Endothelial cell of umbilical vein (primary cell): ENCODE results near the gene ECT2. TPM values are rescaled to one million over a fixed set of nuclear protein-coding genes. Genes with fewer than 3 reads are reported as not detected.

Experiments used
- BruUV-seq: library from RNA; stranded (reverse); fragments of 400-500 nt; replicated peaks from 2 replicates; lab custom pipeline; 2021; lab: Mats Ljungman, UMichigan
- CTCF ChIA-PET: fragments of 300-600, 350-600 bp; sonication (Branson Sonifier 250); formaldehyde crosslinking; loops from one replicate; lab custom pipeline; 2021; ENCODE audit warnings: antibody characterized with exemption, inconsistent platforms; lab: Charles Lee
- POLR2A ChIA-PET: fragments of 300-600, 350-600 bp; sonication (Branson Sonifier 250); formaldehyde crosslinking; loops from one replicate; lab custom pipeline; 2021; ENCODE audit warnings: antibody characterized with exemption, inconsistent platforms; lab: Charles Lee
- DNase-seq: peaks from one replicate; pipeline ENCODE4 v3.0.0-alpha.2; 2011; ENCODE audit warnings: low read depth, low spot score
- FAIRE-seq: peaks from 2 replicates; lab custom pipeline; 2011; peaks lifted over from hg19 to GRCh38; lab: Jason Lieb, UNC
- H2AFZ ChIP-seq: 2 replicates; pipeline ENCODE4 v1.6.0; 2012; ENCODE audit warnings: low read depth, low read length, control low read depth, inconsistent platforms
- H3K27ac ChIP-seq: 2 replicates; pipeline ENCODE4 v1.5.1; 2011; ENCODE audit warnings: low read depth, mild to moderate bottlenecking, control low read depth, low read length, moderate library complexity; ENCODE audit not compliant: insufficient read depth
- H3K27me3 ChIP-seq, 2 experiments: 2 replicates each; pipeline versions ENCODE4 v1.6.0 to v1.6.1; 2011; ENCODE audit warnings: low read length in 2 of 2, mixed read lengths in 1 of 2; ENCODE audit not compliant: control insufficient read depth in 2 of 2, insufficient read depth in 2 of 2
- H3K36me3 ChIP-seq, 2 experiments: 2 replicates in 1 of 2; 3 replicates in 1 of 2; pipeline ENCODE4 v1.5.1; 2011; ENCODE audit warnings: low read length in 2 of 2, mild to moderate bottlenecking in 1 of 2, moderate library complexity in 1 of 2; ENCODE audit not compliant: control insufficient read depth in 2 of 2, insufficient read depth in 2 of 2; ENCODE audit errors: extremely low read depth in 1 of 2
- H3K4me1 ChIP-seq: 3 replicates; pipeline ENCODE4 v1.5.1; 2011; ENCODE audit warnings: mild to moderate bottlenecking, low read length; ENCODE audit not compliant: control insufficient read depth, insufficient read depth; ENCODE audit errors: extremely low read depth
- H3K4me2 ChIP-seq: 2 replicates; pipeline ENCODE4 v1.6.1; 2011; ENCODE audit warnings: low read length, control low read depth, mixed read lengths; ENCODE audit not compliant: insufficient read depth
- H3K4me3 ChIP-seq, 3 experiments: fragments of 200-600 bp in 1 of 3; sonication (generic), shearing (Covaris generic) in 1 of 3; replicated peaks in 1 of 3; 2 replicates each; pipeline ENCODE4 v1.5.1; 2011 to 2016; ENCODE audit warnings: control low read depth in 3 of 3, low read length in 3 of 3, mild to moderate bottlenecking in 2 of 3, inconsistent platforms in 1 of 3, low read depth in 1 of 3, moderate library complexity in 1 of 3; ENCODE audit not compliant: insufficient read depth in 1 of 3
- H3K79me2 ChIP-seq: 2 replicates; pipeline ENCODE4 v1.6.0; 2012; ENCODE audit warnings: low read length, inconsistent platforms; ENCODE audit not compliant: control insufficient read depth, insufficient read depth
- H3K9ac ChIP-seq: replicated peaks from 2 replicates; pipeline ENCODE3; 2011; ENCODE audit warnings: low read length, control low read depth; ENCODE audit not compliant: insufficient read depth; ENCODE audit errors: extremely low read depth
- H3K9me1 ChIP-seq: replicated peaks from 3 replicates; pipeline ENCODE4 v1.6.0; 2011; ENCODE audit warnings: mild to moderate bottlenecking, low read length; ENCODE audit not compliant: control insufficient read depth, insufficient read depth; ENCODE audit errors: extremely low read depth
- H3K9me3 ChIP-seq: replicated peaks from 2 replicates; pipeline ENCODE4 v1.5.1; 2012; ENCODE audit warnings: low read length, inconsistent platforms; ENCODE audit not compliant: control insufficient read depth, insufficient read depth
- H4K20me1 ChIP-seq: replicated peaks from 2 replicates; pipeline ENCODE3; 2011; ENCODE audit warnings: mild to moderate bottlenecking, low read length; ENCODE audit not compliant: control insufficient read depth, insufficient read depth; ENCODE audit errors: extremely low read depth
- EZH2 ChIP-seq: IDR thresholded peaks from 2 replicates; pipeline ENCODE4 v1.6.1; 2012; ENCODE audit warnings: borderline replicate concordance, low read depth, mild to moderate bottlenecking, moderate library complexity, low read length, inconsistent platforms; ENCODE audit not compliant: severe bottlenecking
- FOS ChIP-seq: IDR thresholded peaks from 2 replicates; pipeline ENCODE4 v1.6.1; 2011; ENCODE audit warnings: mild to moderate bottlenecking, low read length, moderate library complexity, borderline replicate concordance; ENCODE audit not compliant: insufficient read depth
- GATA2 ChIP-seq: IDR thresholded peaks from 2 replicates; pipeline ENCODE4 v1.7.0; 2011; ENCODE audit warnings: low read depth, mild to moderate bottlenecking, moderate library complexity, mixed read lengths, low read length; ENCODE audit not compliant: insufficient read length, insufficient read depth
- JUN ChIP-seq: IDR thresholded peaks from 2 replicates; pipeline ENCODE4 v1.6.1; 2011; ENCODE audit warnings: borderline replicate concordance, low read depth; ENCODE audit not compliant: insufficient read length, insufficient read depth
- MAX ChIP-seq: IDR thresholded peaks from 2 replicates; pipeline ENCODE4 v1.6.1; 2011; ENCODE audit not compliant: insufficient read depth, insufficient read length
- MYC ChIP-seq: IDR thresholded peaks from one replicate; pipeline ENCODE4 v1.6.1; 2011; ENCODE audit warnings: mild to moderate bottlenecking, low read depth, low read length
- POLR2A ChIP-seq: IDR thresholded peaks from 2 replicates; pipeline ENCODE4 v1.6.1; 2012; ENCODE audit warnings: low read depth, mild to moderate bottlenecking, control low read depth, low read length
- POLR2AphosphoS5 ChIP-seq: IDR thresholded peaks from 2 replicates; pipeline ENCODE4 v1.6.1; 2012; ENCODE audit warnings: low read depth, mild to moderate bottlenecking, control low read depth, low read length, moderate library complexity; ENCODE audit not compliant: insufficient read depth
- dilution Hi-C: fragments of 300-500 bp; cut with MboI; formaldehyde crosslinking; loops from one replicate; pipeline ENCODE4 v1.15.0; 2019; ENCODE audit warnings: low sequenced_read_pairs; ENCODE audit not compliant: extremely low pct_ligation_motif_present
- intact Hi-C: fragments of 100-400 bp; cut with micrococcal nuclease; formaldehyde crosslinking; loops from one replicate; pipeline ENCODE4 v1.10.0; 2022
- polyA plus RNA-seq, 4 experiments: library from polyadenylated mRNA; depleted of rRNA in 3 of 4; stranded (reverse) in 3 of 4; unstranded in 1 of 4; fragments of >200 nt; gene quantifications; 2 replicates each; pipeline versions ENCODE4 v1.2.1 to v1.2.3, GENCODE V29; 2011 to 2012; ENCODE audit warnings: missing spikeins in 1 of 4
- total RNA-seq: library from RNA; stranded (reverse); gene quantifications from 2 replicates; pipeline ENCODE4 v1.2.3, GENCODE V29; 2021
- TF ChIP-seq, protein P1 (sequence below), 2 donors: IDR thresholded peaks; 1 replicate in 1 of 2; 2 replicates in 1 of 2; pipeline ENCODE4 v1.5.1; 2011; ENCODE audit warnings: low read length in 2 of 2, mild to moderate bottlenecking in 2 of 2, moderate library complexity in 2 of 2, control low read depth in 1 of 2, inconsistent platforms in 1 of 2, low read depth in 1 of 2; ENCODE audit not compliant: insufficient read depth in 1 of 2; ENCODE audit errors: extremely low read depth in 1 of 2

ECT2 gene
- total and polyA plus RNA-seq, 2 donors (not counting 3 experiments of a cell fraction or from before 2014, with no cell fraction given): 10.3 to 47.5 TPM

GRCh38 chr3:172777901-172778300, 27.4 kb downstream of the ECT2 start:
- no peaks in the 10 kb centered on the region for H3K9me1 ChIP-seq
- no peak overlapping the region for H3K27ac ChIP-seq
- H3K9me3 ChIP-seq: no peaks in the 10 kb centered on the region
- no peak overlapping the region for H3K9ac ChIP-seq
- DNase-seq (no peak), FAIRE-seq (no peak)
- no TSS peak for BruUV-seq
- no peak overlapping the region for H3K4me3 ChIP-seq
- dilution Hi-C loops (no loop called here), intact Hi-C loops (no loop called here)
- H3K27me3 ChIP-seq: no peaks in the 10 kb centered on the region
- no peak overlapping the region for H3K4me2 ChIP-seq
- no peak overlapping the region for H2AFZ ChIP-seq
- H4K20me1 ChIP-seq: no peaks in the 10 kb centered on the region
- TF ChIP-seq FOS (no peak), POLR2AphosphoS5 (no peak), MAX (no peak), JUN (no peak), MYC (no peak), GATA2 (no peak), EZH2 (no peak), POLR2A (no peak)
- TF ChIP-seq, protein P1, sequence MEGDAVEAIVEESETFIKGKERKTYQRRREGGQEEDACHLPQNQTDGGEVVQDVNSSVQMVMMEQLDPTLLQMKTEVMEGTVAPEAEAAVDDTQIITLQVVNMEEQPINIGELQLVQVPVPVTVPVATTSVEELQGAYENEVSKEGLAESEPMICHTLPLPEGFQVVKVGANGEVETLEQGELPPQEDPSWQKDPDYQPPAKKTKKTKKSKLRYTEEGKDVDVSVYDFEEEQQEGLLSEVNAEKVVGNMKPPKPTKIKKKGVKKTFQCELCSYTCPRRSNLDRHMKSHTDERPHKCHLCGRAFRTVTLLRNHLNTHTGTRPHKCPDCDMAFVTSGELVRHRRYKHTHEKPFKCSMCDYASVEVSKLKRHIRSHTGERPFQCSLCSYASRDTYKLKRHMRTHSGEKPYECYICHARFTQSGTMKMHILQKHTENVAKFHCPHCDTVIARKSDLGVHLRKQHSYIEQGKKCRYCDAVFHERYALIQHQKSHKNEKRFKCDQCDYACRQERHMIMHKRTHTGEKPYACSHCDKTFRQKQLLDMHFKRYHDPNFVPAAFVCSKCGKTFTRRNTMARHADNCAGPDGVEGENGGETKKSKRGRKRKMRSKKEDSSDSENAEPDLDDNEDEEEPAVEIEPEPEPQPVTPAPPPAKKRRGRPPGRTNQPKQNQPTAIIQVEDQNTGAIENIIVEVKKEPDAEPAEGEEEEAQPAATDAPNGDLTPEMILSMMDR (IDR thresholded peaks at IDR 0.05; ENCODE audit: extremely low read depth in 1 of 2, insufficient read depth in 1 of 2, low read depth in 1 of 2, low read length in 2 of 2): no peak
- H3K79me2 ChIP-seq: no peaks in the 10 kb centered on the region
- no peaks in the 10 kb centered on the region for H3K4me1 ChIP-seq
- peaks cover 1 to 22% of the 10 kb centered on the region in 2 experiments for H3K36me3 ChIP-seq
- CTCF ChIA-PET: interaction anchor here (1.1 to 1.4 kb wide), 2 partner anchors 17 to 105 kb away, joined by 3 read pairs; no protein-coding TSS in a partner anchor
- POLR2A ChIA-PET: no interaction called here
